Parathyroid adenoma (tissue), 2 donors: Measurements from ENCODE around the gene MAGEB3.

ENCODE experiments used
- H2AFZ ChIP-seq: fragments of 300-600 bp; sonication (generic); one replicate; pipeline ENCODE4 v1.7.0; 2017; ENCODE audit warnings: antibody characterized with exemption, mild to moderate bottlenecking
- H3K27ac ChIP-seq: fragments of 300-600 bp; sonication (generic); one replicate; pipeline ENCODE4 v1.7.0; 2017
- H3K27me3 ChIP-seq: fragments of 300-600 bp; sonication (generic); one replicate; pipeline ENCODE4 v1.7.0; 2017; ENCODE audit warnings: low read length; ENCODE audit not compliant: control insufficient read depth, insufficient read depth
- H3K36me3 ChIP-seq: fragments of 300-600 bp; sonication (generic); one replicate; pipeline ENCODE4 v1.7.0; 2017; ENCODE audit warnings: low read length; ENCODE audit not compliant: control insufficient read depth, insufficient read depth
- H3K4me1 ChIP-seq: fragments of 300-600 bp; sonication (generic); one replicate; pipeline ENCODE4 v1.7.0; 2017; ENCODE audit warnings: control low read depth
- H3K4me2 ChIP-seq: fragments of 300-600 bp; sonication (generic); one replicate; pipeline ENCODE4 v1.7.0; 2017; ENCODE audit warnings: low read length
- H3K4me3 ChIP-seq: fragments of 300-600 bp; sonication (generic); one replicate; pipeline ENCODE4 v1.7.0; 2017; ENCODE audit warnings: low read depth, low read length
- H3K79me2 ChIP-seq: fragments of 300-600 bp; sonication (generic); one replicate; pipeline ENCODE4 v1.7.0; 2017; ENCODE audit warnings: control low read depth
- H3K9ac ChIP-seq: fragments of 300-600 bp; sonication (generic); one replicate; pipeline ENCODE4 v1.7.0; 2017; ENCODE audit warnings: mild to moderate bottlenecking
- H3K9me3 ChIP-seq: fragments of 300-600 bp; sonication (generic); one replicate; pipeline ENCODE4 v1.7.0; 2017; ENCODE audit warnings: low read length; ENCODE audit not compliant: control insufficient read depth
- TF ChIP-seq, protein P1 (sequence below): fragments of 300-600 bp; sonication (generic); IDR thresholded peaks from one replicate; pipeline ENCODE4 v1.7.0; 2017; ENCODE audit warnings: antibody characterized with exemption, mild to moderate bottlenecking
- donor health status: primary hyperparathyroidism.

Gene MAGEB3

DNA sequence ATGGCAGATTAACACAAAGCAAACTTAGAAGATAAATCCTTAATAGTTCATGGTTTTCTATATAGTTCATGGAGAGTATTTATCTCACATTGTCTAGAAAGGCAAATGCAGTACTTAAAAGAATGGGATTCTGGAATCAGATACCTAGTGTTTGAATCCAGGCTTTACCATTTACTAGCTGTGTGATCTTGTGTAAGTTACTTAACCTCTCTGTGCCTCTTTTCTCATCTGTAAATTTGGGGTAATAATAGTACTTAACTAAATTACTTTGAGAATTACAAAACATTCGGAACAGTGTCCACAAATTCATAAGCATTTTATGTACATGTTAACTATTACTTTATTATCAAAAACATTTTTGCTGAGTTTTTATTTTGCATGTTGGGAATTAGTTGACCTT, 32.3 kb downstream of the MAGEB3 start:
- no peak overlapping the region for H3K4me2 ChIP-seq
- H3K27me3 ChIP-seq: no peaks in the 10 kb centered on the region
- no peak overlapping the region for H3K4me3 ChIP-seq
- no peaks in the 10 kb centered on the region for H3K36me3 ChIP-seq
- no peak overlapping the region for H2AFZ ChIP-seq
- no peak overlapping the region for H3K27ac ChIP-seq
- no peak overlapping the region for H3K9ac ChIP-seq
- no peaks in the 10 kb centered on the region for H3K4me1 ChIP-seq
- no peaks in the 10 kb centered on the region for H3K9me3 ChIP-seq
- TF ChIP-seq, protein P1, sequence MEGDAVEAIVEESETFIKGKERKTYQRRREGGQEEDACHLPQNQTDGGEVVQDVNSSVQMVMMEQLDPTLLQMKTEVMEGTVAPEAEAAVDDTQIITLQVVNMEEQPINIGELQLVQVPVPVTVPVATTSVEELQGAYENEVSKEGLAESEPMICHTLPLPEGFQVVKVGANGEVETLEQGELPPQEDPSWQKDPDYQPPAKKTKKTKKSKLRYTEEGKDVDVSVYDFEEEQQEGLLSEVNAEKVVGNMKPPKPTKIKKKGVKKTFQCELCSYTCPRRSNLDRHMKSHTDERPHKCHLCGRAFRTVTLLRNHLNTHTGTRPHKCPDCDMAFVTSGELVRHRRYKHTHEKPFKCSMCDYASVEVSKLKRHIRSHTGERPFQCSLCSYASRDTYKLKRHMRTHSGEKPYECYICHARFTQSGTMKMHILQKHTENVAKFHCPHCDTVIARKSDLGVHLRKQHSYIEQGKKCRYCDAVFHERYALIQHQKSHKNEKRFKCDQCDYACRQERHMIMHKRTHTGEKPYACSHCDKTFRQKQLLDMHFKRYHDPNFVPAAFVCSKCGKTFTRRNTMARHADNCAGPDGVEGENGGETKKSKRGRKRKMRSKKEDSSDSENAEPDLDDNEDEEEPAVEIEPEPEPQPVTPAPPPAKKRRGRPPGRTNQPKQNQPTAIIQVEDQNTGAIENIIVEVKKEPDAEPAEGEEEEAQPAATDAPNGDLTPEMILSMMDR: no peak
- no peaks in the 10 kb centered on the region for H3K79me2 ChIP-seq

DNA sequence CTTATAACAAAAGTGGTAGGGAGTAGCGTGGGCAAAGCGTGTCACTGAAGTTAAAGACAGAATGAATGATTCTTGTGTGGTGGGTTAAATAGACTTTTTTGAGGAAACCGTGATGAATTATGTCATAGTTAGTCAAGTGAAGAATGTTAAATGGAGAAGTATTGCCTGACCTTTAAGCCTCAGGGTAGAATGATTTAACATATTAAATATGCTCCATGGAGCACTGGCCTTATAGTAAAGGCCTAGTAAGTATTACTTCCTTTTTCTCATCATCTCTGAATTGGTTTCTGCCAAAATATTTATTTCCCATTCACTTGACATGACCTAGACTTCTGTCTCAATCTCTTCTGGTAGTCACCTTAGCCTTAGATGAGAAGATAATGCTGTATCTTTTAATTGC, 40.2 kb downstream of the MAGEB3 start:
- Histone ChIP-seq H3K27me3 (no peaks in the 10 kb centered on the region), H3K4me1 (no peaks in the 10 kb centered on the region), H3K4me2 (no peak overlapping the region), H3K4me3 (no peak overlapping the region), H3K27ac (no peak overlapping the region), H3K9me3 (no peaks in the 10 kb centered on the region), H2AFZ (no peak overlapping the region), H3K36me3 (no peaks in the 10 kb centered on the region), H3K79me2 (no peaks in the 10 kb centered on the region), H3K9ac (no peak overlapping the region)
- TF ChIP-seq, protein P1: no peak

DNA sequence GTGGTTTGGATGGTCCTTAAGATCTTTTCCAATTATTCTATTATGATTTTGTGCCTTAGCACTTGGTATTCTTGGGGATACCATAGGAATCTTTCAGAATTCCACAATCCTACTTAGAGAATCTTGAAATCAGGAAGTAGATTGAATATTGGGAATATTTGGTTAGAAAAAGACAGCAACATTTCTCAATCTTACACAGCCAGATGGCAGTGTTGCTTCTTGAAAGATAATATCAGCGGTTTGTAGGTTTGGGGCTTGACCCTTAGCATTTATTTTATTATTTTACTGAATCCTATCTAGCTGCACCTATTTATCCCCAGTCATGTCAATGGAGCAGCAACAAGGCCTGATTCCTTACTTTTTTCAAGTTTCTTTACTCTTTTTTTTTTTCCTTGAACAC, 45.0 kb downstream of the MAGEB3 start:
- no peaks in the 10 kb centered on the region for H3K4me1 ChIP-seq
- H2AFZ ChIP-seq: no peak overlapping the region
- H3K79me2 ChIP-seq: no peaks in the 10 kb centered on the region
- H3K27me3 ChIP-seq: no peaks in the 10 kb centered on the region
- H3K9me3 ChIP-seq: no peaks in the 10 kb centered on the region
- no peaks in the 10 kb centered on the region for H3K36me3 ChIP-seq
- no peak overlapping the region for H3K9ac ChIP-seq
- TF ChIP-seq, protein P1: no peak
- H3K27ac ChIP-seq: no peak overlapping the region
- H3K4me3 ChIP-seq: no peak overlapping the region
- no peak overlapping the region for H3K4me2 ChIP-seq

DNA sequence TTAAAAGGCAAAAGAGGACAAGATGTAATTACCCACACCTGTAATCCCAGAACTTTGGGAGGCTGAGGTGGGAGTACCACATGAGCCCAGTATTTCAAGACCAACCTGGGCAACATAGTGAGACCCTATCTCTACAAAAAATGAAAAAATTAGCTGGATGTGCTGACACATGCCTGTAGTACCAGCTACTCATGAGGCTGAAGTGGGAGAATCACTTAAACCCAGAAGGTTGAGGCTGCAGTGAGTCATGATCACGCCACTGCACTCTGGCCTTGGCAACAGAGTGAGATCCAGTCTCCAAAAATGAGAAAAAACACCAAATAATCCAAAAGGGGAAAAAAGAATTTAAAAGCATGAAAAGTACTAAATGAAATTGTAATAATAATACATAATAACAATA, 47.9 kb downstream of the MAGEB3 start:
- Histone ChIP-seq H3K4me3 (no peak overlapping the region), H3K27me3 (no peaks in the 10 kb centered on the region), H3K27ac (no peak overlapping the region), H3K4me2 (no peak overlapping the region), H3K36me3 (no peaks in the 10 kb centered on the region), H2AFZ (no peak overlapping the region), H3K79me2 (no peaks in the 10 kb centered on the region), H3K9me3 (no peaks in the 10 kb centered on the region), H3K4me1 (no peaks in the 10 kb centered on the region), H3K9ac (no peak overlapping the region)
- TF ChIP-seq, protein P1: no peak

DNA sequence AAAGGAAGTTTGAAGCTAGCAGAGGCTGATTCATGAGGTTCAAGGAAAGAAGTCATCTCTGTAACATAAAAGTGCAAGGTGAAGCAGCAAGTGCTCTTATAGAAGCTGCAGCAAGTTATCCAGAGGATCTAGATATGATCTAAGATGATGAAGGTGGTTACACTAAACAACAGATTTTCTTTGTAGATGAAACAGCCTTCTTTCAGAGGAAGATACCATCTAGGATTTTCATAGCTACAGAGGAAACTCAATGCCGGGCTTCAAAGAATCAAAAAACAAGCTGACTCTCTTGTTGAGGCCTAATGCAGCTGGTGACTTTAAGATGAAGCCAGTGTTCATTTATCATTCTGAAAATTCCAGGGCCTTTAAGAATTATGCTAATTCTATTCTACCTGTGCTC, 50.0 kb downstream of the MAGEB3 start:
- no peak overlapping the region for H2AFZ ChIP-seq
- H3K27ac ChIP-seq: no peak overlapping the region
- TF ChIP-seq, protein P1: no peak
- H3K4me3 ChIP-seq: no peak overlapping the region
- no peaks in the 10 kb centered on the region for H3K4me1 ChIP-seq
- no peaks in the 10 kb centered on the region for H3K79me2 ChIP-seq
- no peak overlapping the region for H3K4me2 ChIP-seq
- no peaks in the 10 kb centered on the region for H3K36me3 ChIP-seq
- no peaks in the 10 kb centered on the region for H3K27me3 ChIP-seq
- H3K9ac ChIP-seq: no peak overlapping the region
- no peaks in the 10 kb centered on the region for H3K9me3 ChIP-seq
